Karpas-422 (cell line): ENCODE results near the gene ZBTB38. TPM values are rescaled to one million over a fixed set of nuclear protein-coding genes. Genes with fewer than 3 reads are reported as not detected.

Source experiments
- DNase-seq: peaks from one replicate; pipeline ENCODE4 v3.0.0-alpha.2; 2015
- H2AFZ ChIP-seq: fragments of 200-600 bp; sonication (generic); 2 replicates; pipeline ENCODE4 v1.6.1; 2014; ENCODE audit warnings: antibody characterized with exemption, low read length, mixed read lengths
- H3K27ac ChIP-seq: fragments of 200-600 bp; sonication (generic); 2 replicates; pipeline ENCODE4 v1.5.1; 2014; ENCODE audit warnings: mild to moderate bottlenecking, low read length, moderate library complexity
- H3K27me3 ChIP-seq: fragments of 200-600 bp; sonication (generic); 2 replicates; pipeline ENCODE4 v1.6.1; 2014; ENCODE audit warnings: low read length, mixed read lengths
- H3K36me3 ChIP-seq: fragments of 200-600 bp; sonication (generic); 2 replicates; pipeline ENCODE4 v1.6.1; 2014; ENCODE audit warnings: low read length, mixed read lengths; ENCODE audit not compliant: insufficient read depth
- H3K4me1 ChIP-seq: fragments of 200-600 bp; sonication (generic); 2 replicates; pipeline ENCODE4 v1.6.1; 2014; ENCODE audit warnings: mild to moderate bottlenecking, low read length, mixed read lengths
- H3K4me2 ChIP-seq: fragments of 200-600 bp; sonication (generic); 2 replicates; pipeline ENCODE4 v1.6.1; 2014; ENCODE audit warnings: low read length, low read depth, mild to moderate bottlenecking; ENCODE audit not compliant: poor library complexity, severe bottlenecking
- H3K4me3 ChIP-seq: fragments of 200-600 bp; sonication (generic); 2 replicates; pipeline ENCODE4 v1.5.1; 2014; ENCODE audit warnings: mild to moderate bottlenecking, antibody characterized with exemption, low read length, mixed read lengths
- H3K79me2 ChIP-seq: fragments of 200-600 bp; sonication (generic); 2 replicates; pipeline ENCODE4 v1.6.1; 2014; ENCODE audit warnings: mild to moderate bottlenecking, low read length, mixed read lengths
- H3K9ac ChIP-seq: fragments of 200-600 bp; sonication (generic); 2 replicates; pipeline ENCODE4 v1.6.0; 2014; ENCODE audit warnings: low read length
- H3K9me2 ChIP-seq: fragments of 200-600 bp; sonication (generic), shearing (Covaris generic); replicated peaks from 2 replicates; pipeline ENCODE4 v1.6.0; 2014; ENCODE audit warnings: mild to moderate bottlenecking, low read length, moderate library complexity; ENCODE audit not compliant: insufficient read depth
- H3K9me3 ChIP-seq: fragments of 300-700, 200-600 bp; sonication (generic); 2 replicates; pipeline ENCODE4 v1.6.1; 2014; ENCODE audit warnings: low read length, mixed read lengths
- H4K20me1 ChIP-seq: fragments of 200-600 bp; sonication (generic); 2 replicates; pipeline ENCODE4 v1.6.1; 2014; ENCODE audit warnings: mild to moderate bottlenecking, antibody characterized with exemption, low read length, low read depth; ENCODE audit not compliant: insufficient read depth
- total RNA-seq: library from RNA; depleted of rRNA; stranded (reverse); fragments of >200 nt; shearing (Covaris generic); gene quantifications from 2 replicates; pipeline ENCODE4 v1.2.3, GENCODE V29; 2014; ENCODE audit warnings: low replicate concordance

ZBTB38 gene
- total RNA-seq, 1 experiment from 2014 or later = 38.0 TPM

DNA sequence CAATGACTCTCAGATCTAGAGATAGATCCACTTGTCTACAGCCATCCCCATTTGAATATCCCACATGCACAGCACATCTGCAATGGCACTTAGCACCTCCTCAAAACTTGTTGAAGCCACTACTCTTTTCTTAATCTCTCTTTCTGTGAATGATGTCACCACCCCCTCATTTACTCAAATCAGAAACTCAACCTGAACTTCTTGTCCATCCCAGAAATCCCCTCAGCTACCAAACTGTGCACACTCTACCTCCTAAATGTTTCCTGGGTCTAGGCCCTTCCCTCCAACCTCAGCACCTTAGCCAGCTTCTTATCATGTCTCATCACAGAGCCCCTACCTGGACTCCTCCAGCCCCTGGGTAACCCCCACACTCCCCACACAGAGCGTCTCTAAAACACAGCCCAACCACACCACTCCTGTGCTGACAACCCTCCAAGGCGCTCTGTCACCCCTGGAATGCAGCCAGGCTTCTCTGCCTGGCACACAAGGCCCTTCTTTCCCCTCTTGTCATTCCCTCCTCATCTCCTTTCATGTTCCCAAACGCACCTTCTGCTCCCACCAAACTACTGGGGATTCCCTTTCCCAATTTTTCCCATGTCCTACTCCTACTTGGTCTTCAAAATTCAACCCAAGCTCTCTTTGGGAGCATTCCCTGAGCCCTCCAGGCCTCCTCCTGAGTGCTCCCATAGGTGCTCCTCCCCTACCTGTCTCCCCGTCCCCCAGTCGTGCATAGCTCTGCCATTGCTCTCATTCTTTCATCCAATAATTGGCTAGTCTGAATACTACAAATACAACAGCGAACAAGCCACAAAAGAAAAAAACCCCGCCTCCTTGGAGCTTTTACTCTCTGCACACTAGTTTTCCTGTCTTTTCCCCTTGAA is 39.8 kb upstream of the ZBTB38 start:
- no peaks in the 10 kb centered on the region for H3K27me3 ChIP-seq
- H3K4me2 ChIP-seq = no peak overlapping the region
- no peaks in the 10 kb centered on the region; the same call in 1 of the 2 replicates for H3K4me1 ChIP-seq
- DNase-seq = no peak
- no peaks in the 10 kb centered on the region for H3K79me2 ChIP-seq
- H3K9me2 ChIP-seq = no peaks in the 10 kb centered on the region
- H3K27ac ChIP-seq = no peak overlapping the region
- H3K4me3 ChIP-seq = no peak overlapping the region
- no peaks in the 10 kb centered on the region for H3K9me3 ChIP-seq
- no peak overlapping the region for H2AFZ ChIP-seq
- no peaks in the 10 kb centered on the region for H3K36me3 ChIP-seq
- H4K20me1 ChIP-seq = no peaks in the 10 kb centered on the region
- H3K9ac ChIP-seq = no peak overlapping the region

DNA sequence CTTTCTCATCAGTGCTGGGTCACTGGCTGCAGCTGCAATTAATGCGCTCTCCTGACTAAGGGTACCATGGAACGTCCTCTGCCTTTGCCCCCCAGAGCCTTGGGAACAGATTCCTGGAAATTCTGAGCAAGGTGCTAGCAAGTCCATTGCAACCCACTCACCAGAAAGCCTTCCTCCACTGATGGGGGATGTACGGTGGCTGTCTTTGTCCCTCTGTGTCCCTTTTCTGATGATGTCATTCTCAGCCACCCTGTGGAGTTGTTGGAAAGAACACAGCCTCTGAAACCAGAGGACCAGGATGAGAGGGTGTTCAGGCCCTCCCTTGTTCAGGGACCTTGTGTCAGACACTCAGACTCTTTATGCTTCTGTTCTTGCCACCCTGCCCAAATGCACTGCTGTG is 38.1 kb upstream of the ZBTB38 start:
- no peak overlapping the region for H3K4me2 ChIP-seq
- H3K4me1 ChIP-seq = no peaks in the 10 kb centered on the region; the same call in 1 of the 2 replicates
- H3K9me3 ChIP-seq = no peaks in the 10 kb centered on the region
- no peak overlapping the region for H2AFZ ChIP-seq
- H3K27me3 ChIP-seq = no peaks in the 10 kb centered on the region
- no peak overlapping the region for H3K27ac ChIP-seq
- no peaks in the 10 kb centered on the region for H3K79me2 ChIP-seq
- no peak overlapping the region for H3K9ac ChIP-seq
- no peak overlapping the region for H3K4me3 ChIP-seq
- H3K36me3 ChIP-seq = no peaks in the 10 kb centered on the region
- H4K20me1 ChIP-seq = no peaks in the 10 kb centered on the region
- no peak for DNase-seq
- H3K9me2 ChIP-seq = no peaks in the 10 kb centered on the region

DNA sequence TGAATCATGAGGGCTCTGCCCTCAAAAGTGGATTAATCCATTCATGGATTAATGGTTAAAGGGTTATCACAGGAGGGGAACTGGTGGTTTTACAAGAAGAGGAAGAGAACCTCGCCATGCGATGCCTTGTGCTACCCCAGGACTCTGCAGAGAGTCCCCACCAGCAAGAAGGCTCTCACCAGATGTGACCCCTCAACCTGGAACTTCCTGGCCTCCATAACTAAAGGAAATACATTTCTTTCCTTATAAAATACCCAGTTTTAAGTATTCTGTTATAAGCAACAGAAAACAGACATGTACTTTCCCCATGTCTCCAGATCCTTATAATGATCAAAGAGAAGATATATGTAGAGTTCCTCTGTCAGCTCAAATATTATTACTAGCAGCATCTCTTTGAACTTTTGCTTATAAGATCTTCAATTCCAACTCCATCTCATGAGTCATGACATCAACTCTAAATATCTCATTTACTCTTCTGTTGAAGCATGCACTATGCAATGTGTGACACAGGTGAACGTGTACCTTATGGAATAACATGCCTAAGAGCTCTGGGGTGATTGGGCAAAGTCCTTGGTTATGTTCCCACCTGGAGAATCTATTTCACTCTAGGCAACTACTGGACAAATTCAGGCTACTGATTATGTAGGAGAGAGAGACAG is 37.5 kb upstream of the ZBTB38 start:
- Histone ChIP-seq H4K20me1 (no peaks in the 10 kb centered on the region), H2AFZ (no peak overlapping the region), H3K27me3 (no peaks in the 10 kb centered on the region), H3K9me2 (no peaks in the 10 kb centered on the region), H3K9me3 (no peaks in the 10 kb centered on the region), H3K4me2 (no peak overlapping the region), H3K9ac (no peak overlapping the region), H3K4me1 (no peaks in the 10 kb centered on the region; the same call in 1 of the 2 replicates), H3K36me3 (no peaks in the 10 kb centered on the region), H3K4me3 (no peak overlapping the region), H3K79me2 (no peaks in the 10 kb centered on the region), H3K27ac (no peak overlapping the region)
- no peak for DNase-seq

DNA sequence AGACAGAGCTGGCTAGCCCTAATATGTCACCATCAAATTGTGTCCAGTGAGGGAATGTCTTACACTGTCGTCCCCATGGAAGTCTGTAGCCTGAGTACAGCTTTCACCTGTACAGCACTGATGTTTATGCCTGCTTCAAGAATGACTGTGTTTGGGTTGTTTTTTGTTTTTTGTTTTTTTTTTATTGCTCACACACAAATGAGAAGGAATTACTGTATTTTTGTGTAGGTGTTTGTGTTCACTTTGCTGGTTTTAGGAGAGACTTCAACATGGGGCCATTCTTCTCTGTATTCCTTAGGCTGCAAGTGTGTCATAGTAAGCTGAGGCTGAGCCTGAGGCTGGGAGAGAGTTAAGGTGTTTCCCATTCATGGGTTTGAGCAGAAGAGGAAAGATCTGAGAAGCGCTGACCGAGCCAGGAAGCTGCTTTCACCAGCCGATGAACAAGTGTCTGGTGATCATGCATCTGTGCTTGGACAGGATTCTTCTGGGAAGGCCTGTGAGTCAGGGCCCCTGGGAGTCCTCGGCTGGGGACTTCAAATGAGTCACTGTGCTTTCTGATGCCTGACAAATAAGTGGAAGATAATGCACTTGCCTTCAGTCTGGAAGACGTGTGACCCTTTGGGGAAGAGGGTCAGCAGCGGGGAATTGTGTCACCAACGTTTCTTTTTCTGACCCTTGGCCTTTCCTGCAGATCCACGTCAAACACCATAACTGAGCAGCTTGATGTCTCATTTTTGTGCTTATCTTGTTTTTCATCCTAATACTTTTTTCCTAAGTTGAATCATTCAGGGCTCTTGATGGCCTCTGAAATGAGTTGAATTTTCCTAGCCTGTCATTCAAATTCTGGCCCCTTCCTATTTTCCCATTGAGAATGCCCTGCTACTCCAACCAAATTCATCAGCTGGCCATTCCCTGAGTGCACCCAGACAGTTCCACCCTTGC is 36.7 kb upstream of the ZBTB38 start:
- Histone ChIP-seq H4K20me1 (no peaks in the 10 kb centered on the region), H3K9ac (no peak overlapping the region), H3K4me1 (peaks cover under 1% of the 10 kb centered on the region; the same call in 1 of the 2 replicates), H3K4me2 (no peak overlapping the region), H3K9me2 (no peaks in the 10 kb centered on the region), H3K36me3 (no peaks in the 10 kb centered on the region), H3K79me2 (no peaks in the 10 kb centered on the region), H3K9me3 (no peaks in the 10 kb centered on the region), H3K4me3 (no peak overlapping the region), H3K27me3 (no peaks in the 10 kb centered on the region), H3K27ac (no peak overlapping the region), H2AFZ (no peak overlapping the region)
- no peak for DNase-seq

DNA sequence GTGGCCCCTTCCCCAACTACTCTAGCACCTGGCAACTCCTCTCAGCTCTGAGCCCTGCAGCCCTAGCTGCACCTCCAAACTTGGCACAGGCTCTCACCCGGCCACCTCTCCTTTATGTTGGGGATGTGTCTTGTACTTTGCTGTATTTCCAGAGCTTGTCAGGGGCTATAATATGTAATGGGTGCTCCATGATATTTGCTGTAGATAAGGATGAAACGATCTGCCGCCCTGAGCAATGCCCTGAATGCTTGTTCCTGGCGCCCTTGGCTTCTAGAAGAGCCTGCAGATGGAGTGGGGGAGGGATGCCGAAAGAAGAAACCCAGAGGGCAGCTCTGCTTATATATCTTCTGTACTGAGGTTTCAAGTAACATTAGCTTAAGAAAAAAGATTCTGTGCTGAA is 35.9 kb upstream of the ZBTB38 start:
- Histone ChIP-seq H3K4me3 (no peak overlapping the region), H3K9me3 (no peaks in the 10 kb centered on the region), H3K27ac (no peak overlapping the region), H3K36me3 (no peaks in the 10 kb centered on the region), H3K4me2 (no peak overlapping the region), H3K4me1 (peaks cover 8% of the 10 kb centered on the region), H3K79me2 (no peaks in the 10 kb centered on the region), H2AFZ (no peak overlapping the region), H4K20me1 (no peaks in the 10 kb centered on the region), H3K9ac (no peak overlapping the region), H3K9me2 (no peaks in the 10 kb centered on the region), H3K27me3 (no peaks in the 10 kb centered on the region)
- DNase-seq = no peak

DNA sequence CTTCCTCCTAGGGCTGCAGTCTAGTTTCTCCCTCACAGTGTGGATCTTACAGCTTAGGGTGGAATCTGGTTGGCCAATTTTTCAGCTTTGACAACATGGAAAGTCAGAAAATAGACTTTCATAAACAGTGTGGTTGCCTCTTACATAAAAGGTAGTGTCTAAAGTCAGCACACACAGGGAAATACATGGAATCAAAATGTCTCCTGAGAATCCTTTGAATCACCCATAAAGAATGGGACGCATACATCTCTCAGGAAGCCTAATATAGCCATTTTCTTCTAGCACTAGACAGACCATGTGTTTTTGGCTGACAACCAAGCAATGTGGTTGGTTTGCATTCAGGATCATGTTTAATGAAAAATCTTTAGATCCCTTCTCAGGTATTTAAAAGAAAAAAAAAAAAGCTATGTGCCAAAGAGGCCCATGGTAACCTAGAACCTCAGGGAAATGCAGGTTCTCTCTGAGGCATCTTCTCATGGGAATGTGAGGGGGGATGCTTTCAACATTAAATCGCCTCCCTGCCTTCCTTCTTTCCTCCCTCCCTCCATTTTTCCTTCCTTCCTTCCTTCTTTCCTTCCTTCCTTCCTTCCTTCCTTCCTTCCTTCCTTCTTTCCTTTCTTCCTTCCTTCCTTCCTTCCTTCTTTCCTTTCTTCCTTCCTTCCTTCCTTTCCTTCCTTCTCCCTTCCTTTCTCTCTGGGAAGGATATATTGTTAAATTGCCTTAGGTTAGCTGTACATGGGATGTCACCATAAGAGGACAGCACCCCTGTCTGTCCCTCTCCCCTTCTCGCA is 34.3 kb upstream of the ZBTB38 start:
- no peaks in the 10 kb centered on the region for H3K79me2 ChIP-seq
- no peaks in the 10 kb centered on the region for H3K36me3 ChIP-seq
- no peak for DNase-seq
- H3K27ac ChIP-seq = no peak overlapping the region
- no peak overlapping the region for H3K4me3 ChIP-seq
- no peaks in the 10 kb centered on the region for H3K27me3 ChIP-seq
- H2AFZ ChIP-seq = no peak overlapping the region
- no peaks in the 10 kb centered on the region for H3K9me3 ChIP-seq
- no peak overlapping the region for H3K9ac ChIP-seq
- H4K20me1 ChIP-seq = no peaks in the 10 kb centered on the region
- peaks cover 11% of the 10 kb centered on the region for H3K4me1 ChIP-seq
- H3K9me2 ChIP-seq = no peaks in the 10 kb centered on the region
- H3K4me2 ChIP-seq = no peak overlapping the region

DNA sequence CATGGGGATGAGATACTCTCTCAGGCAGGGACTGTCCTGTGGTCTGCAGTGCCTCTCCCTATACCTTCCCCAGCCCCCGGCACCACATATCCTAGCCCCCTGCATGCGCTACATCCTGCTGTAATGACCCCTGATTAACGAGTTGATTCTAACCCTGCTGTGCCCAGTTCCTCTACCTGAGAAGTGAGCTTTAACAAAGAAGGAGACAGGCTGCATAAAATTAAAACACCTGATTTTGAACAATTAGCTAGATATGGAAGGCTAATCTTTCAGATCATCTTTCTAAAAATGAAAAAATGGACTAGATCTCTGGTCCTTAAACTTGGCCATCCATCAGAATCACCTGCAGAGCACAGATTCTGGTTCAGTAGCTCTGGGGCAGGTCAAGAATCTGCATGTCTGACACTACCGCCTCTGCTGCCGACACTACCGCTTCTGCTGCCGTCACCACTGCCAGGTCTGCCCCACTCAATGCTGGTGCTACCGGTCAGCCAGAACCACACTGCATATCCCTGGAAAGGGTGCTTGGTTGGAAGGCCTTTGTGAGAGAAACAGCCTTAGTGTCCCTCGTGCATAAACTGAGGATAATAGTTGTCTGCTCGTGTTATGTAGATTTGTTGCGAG is 33.6 kb upstream of the ZBTB38 start:
- no peak overlapping the region for H3K9ac ChIP-seq
- H3K9me3 ChIP-seq = no peaks in the 10 kb centered on the region
- H2AFZ ChIP-seq = no peak overlapping the region
- H3K36me3 ChIP-seq = no peaks in the 10 kb centered on the region
- no peaks in the 10 kb centered on the region for H3K27me3 ChIP-seq
- H3K4me1 ChIP-seq = peaks cover 11% of the 10 kb centered on the region
- no peaks in the 10 kb centered on the region for H3K79me2 ChIP-seq
- no peaks in the 10 kb centered on the region for H4K20me1 ChIP-seq
- H3K27ac ChIP-seq = no peak overlapping the region
- H3K4me3 ChIP-seq = no peak overlapping the region
- no peak for DNase-seq
- no peak overlapping the region for H3K4me2 ChIP-seq
- no peaks in the 10 kb centered on the region for H3K9me2 ChIP-seq
